HG02884 (cell line): Measurements from ENCODE around the gene GTF3C1.

Experiments used
- ATAC-seq: cut with Tn5 transposase; IDR thresholded peaks from one replicate; pipeline ENCODE4 v1.9.1; 2021; ENCODE audit warnings: mild to moderate bottlenecking, moderate library complexity; ENCODE audit not compliant: unreplicated experiment

Gene GTF3C1

DNA sequence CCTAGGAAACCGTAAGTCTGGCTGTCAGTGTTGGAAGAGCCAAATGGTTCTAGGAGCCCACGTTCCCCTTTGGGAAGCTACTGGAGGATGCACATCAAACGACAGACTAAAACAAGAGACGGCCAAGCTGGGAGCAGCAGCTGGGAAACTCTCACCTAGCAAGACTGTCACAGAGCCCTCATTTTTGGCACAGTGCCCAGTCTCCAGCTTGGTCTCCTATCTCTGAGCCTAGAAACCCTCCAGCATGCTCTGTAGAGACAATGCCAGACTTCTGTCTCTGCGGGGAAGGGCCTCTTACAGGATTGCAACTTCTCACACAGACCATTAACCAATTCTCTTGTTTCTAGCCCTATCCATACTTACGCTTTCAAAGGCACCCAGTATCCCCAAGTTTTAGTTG lies 23.5 kb downstream of the GTF3C1 start:
- no peak for ATAC-seq

DNA sequence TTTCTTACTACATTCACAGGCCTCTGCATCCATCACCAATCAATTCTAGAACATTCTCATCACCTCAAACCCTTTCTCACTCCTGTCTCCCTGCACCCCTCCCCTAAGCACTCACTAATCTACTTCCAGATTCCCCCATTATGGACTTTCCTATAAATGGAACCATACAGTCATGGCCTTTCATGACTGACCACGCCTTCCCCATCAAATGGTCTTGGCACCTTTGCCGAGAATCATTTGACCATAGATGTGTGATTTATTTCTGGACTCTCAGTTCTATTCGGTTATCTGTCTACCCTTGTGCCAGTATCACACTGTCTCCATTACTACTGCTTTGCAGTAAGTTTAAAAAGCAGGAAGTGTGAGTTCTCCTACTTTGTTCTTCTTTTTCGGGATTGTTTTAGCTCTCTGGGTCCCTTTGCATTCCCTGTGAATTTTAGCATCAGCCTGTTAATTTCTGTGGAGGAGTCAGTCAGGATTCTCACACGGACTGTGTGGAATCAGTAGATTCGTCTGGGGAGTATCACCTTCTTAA lies 27.5 kb downstream of the GTF3C1 start:
- ATAC-seq = no peak

DNA sequence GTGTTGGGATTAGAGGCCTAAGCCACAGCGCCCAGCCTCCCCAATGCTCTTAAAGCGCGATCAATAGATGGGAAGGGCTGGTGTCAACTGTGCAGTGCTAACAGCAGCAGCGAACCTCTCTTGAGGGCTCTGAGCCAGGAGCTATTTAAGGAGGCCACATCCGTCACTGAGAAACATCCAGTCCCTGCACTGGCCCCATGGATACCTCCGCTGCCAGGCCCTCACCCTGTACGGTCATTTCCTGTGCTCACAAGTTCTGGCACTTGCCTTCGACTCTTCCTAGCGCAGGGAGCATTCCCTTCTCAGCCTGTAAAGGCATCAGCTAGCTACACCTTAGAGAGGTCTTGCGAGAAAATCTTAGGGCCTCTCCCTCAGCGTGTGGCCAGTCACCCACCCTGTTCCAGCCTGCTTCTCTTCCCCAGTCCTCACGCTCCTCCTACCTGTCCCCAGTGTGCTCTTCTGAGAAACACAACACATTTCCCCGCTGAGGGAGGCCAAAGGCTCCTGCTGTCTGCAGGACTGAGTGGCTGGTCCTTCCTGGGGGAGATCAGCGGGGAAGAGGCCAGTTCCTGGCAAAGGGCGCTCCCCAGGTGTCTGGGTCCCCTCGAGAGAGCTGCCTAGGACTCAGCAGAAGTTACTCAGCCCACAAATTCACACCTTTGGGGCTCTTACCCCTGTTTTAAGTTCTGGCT lies 28.6 kb downstream of the GTF3C1 start:
- no peak for ATAC-seq

DNA sequence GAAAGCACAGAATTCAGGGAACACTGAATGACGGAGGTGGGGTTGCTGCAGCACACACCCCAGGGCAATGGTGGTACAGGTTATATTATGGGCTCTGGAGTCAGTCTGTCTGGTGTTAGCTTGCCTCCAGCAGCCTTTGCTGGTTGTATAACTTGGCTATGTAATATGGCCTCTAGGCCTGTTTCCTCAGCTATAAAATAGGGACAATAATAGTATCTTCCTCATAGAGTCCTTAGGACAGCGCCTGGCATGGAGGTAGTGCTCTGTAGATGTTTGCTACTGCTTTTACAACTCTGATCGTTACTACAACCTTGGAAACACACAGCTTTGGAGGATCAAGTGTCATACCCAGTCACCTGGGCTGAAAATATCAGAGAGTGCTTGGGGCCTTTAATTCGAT lies 31.5 kb downstream of the GTF3C1 start:
- no peak for ATAC-seq

DNA sequence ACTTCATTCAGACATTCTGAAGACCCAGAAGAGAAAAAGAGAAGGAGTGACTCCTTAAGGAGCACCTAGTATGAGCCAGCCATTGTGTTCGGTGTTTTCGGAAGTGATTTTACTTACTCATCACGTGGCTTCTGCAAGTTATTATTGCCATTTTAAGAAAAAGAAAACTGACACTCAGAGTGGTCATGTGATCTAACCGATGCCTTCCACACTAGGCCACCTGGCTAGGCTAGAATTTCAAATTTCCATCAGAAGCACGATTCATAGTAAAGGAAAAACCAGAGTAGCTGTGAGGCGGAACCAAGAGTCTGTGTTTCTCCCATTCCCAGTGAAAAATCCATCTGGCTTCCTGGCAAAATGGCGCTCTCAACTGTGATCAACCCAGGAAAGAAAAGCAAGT lies 32.0 kb downstream of the GTF3C1 start:
- ATAC-seq = no peak

DNA sequence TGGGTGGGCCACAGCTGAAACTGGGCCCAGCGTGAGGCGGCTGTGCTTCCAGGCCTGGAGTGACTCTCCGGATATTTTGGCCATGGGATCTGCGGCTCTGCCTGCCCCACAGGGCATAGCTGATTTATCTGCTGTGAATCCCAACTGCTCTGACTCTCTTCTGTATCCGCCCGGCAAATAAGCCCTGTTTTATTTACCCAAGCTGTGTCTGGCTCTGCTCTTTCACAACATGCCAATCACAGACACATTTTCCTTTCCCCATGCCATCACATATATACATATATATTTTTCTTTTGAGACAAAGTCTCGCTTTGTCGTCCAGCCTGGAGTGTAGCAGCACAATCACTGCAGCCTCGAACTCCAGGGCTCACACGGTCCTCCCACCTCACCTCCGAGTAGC lies 33.3 kb downstream of the GTF3C1 start:
- no peak for ATAC-seq

DNA sequence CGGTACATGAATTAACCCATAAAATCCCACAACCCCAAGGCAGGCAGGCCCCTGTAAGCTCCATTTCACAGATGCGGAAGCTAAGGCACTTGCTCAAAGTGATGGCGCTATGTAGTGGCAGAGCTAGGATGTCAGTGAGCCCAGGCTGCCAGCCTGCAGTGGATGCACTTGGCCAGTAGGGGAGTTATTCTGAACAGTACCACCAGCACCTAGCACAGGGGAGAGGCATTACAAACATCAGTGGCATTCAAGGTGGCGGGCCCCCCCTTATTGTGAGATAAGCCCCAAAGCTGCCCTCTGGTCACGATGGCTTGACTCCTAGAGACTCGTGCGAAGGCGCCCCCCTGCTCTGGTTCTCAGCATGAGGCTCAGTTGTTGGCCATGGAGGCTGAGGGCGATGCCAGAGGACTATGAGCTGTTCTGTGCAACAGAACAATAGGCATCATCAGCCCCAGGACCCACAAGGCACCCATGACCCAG lies 33.8 kb downstream of the GTF3C1 start:
- no peak for ATAC-seq

DNA sequence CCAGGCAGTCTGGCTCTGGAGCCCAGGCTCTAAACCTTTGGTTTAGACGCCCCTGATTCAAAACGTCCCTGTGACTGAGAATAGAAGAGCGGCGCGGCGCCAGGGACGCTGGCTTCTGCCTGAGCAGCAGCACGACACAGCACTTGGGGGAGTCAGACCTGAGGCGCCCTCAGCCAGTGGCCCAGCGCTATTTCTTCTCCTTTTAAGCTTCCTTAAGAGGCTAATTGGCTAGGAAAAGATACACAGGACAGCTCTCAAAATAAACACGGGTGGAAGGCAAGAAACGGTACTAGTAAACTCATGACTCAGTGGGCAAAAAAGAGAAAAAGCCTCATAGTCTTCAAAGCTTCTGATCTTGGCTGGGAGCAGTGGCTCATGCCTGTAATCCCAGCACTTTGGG lies 34.9 kb downstream of the GTF3C1 start:
- ATAC-seq = no peak

DNA sequence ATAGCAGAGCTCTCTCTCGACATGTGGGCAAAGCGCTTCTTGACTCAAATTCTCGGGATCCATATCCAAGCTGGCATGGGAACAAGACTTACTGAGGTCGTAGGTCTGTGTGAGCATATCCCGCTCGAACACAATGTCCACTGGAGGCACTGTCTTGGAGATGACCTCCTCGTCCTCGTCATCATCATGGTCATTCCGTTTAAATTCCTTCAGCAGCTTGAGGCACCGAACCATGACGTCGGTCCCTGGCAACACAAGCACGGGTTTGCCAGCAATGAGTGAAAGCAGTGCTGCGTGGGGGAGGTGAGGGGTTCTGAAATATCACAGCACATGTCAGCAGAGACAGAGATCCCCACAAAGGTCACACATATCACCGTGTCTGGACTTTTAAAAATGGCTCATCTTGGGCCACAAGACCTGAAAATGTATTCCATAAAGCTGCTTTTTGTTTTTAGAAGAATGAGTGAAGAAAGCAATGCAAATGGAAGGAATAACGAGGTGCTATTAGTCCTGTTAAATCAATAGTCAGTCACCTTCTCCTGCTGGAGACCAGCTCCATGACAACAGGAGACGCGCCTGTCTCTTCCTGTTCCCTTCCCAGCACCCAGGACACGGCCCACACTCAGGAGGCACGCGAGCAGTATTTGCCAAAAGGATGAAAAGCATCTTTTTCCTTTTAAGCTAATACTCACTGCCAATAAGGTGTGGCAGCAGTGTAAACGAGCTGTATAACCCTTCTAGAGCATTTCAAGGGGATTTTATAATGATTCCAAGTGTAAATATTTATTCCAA lies 37.9 kb downstream of the GTF3C1 start:
- ATAC-seq = no peak

DNA sequence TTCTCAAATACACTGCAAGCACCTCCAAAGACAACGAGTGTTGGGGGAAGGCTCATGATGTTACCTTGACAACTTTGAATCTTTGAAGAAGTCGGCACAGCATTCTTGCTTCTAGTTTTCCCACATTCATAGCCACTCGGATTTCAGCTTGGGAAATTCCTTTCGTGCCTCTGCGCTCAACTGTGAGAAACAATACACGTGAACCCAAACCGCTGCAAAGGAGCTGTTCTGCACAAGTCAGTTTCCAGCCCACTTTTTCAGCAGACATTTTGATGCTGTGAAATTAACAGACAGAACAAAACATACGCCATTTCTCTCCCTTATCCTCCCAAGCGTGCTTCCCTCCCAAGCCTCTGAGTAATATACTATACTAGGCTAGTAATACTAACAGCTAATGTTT lies 41.2 kb downstream of the GTF3C1 start:
- ATAC-seq = no peak

DNA sequence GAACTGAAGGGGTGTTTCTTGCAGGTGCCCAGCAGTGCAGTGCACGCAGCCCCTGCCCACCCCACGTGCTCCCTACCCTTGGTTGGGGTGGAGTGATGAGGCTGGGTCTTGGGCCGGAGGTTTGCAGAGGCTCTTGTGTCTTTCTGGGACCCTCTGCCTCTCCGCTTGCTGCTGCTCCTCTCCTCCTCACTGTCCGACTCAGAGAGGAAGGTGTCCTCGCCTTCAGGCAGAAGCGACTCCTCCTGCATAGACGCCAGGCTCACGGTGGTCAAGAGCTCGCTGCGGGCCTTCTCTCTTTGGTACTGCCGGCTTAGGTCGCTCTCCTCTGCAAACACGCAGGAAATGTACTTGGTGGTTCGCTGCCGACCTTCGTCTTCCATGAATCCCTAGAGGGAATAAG lies 42.9 kb downstream of the GTF3C1 start:
- ATAC-seq = no peak

DNA sequence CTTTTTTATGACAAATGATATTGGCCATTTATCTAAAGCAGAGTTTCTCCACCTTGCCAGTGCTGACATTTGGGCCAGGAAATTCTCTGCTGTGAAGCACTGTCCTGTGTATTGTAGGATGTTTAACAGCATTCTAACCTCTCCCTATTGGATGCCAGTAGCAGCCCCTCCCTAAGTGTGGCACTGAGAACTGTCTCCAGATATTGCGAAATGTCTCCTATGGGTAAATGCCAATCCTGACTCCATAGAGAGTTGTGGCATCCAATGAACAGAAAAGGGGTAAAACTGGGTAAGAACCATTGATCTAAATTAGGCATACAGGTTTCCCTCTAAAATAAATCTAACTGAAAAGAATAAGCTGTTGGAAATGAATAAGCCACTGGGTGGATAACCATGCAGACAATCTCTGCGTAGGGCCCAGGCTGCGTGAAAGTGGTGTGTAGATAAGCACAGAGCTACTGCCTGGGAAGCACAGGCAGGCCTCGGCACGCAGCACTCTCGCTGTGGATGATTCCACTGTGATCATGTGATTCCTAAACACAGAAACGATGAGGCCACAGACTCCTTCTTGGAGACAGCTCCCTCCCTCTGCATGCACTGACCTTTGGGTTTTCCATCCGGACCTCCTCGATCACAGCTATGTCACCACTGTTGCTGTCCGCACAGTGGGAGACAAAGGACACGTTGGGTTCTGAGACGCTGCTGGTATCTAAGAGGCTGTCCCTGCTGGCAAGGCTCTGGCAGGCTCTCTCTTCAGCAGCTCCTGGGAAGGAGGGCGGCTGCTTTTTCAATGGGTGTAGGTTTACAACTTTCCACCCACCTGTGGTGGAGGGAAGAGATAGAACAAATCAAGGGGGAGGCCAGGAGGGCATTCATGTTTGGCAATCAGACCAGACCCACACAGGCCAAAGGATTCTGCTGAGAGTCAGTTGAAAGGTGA lies 44.1 kb downstream of the GTF3C1 start:
- no peak for ATAC-seq

DNA sequence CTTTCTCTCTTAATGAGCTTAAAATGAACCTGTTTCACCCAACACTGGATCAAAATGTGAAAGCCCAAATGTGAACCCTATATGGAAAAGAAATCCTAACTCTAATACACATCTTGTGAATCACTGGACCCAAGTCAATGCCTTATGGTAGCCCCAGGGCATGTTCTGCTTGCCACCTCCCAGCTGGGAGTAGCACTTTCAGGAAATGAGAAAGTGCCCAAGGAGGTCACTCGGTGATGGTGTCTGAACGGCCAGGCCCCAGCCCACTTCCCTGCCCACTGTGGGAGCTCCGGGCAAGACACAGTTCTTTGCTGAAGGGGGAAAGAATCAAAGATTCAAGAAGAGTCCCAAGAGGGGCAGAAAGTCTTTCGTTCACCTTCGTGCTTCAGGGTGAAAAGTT lies 46.1 kb downstream of the GTF3C1 start:
- no peak for ATAC-seq

DNA sequence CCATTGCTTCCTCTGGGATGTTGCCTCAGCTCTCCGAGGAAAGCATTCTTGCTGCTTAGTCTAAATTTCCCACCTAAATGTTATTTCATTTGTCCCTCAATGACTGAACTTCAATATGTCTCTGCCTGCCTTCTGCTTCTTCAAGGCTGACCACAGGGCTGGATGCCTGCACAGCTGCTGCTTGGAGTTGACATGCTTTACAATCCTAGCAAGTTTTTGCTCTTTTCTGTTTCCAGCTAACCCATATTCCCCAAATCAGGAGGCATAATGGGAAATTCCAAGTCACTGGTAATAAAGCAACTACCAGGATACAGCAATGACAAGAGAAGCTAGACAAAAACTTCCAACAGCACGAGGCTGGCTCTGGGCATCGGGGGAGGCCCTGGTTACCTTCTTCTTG lies 48.9 kb downstream of the GTF3C1 start:
- no peak for ATAC-seq

DNA sequence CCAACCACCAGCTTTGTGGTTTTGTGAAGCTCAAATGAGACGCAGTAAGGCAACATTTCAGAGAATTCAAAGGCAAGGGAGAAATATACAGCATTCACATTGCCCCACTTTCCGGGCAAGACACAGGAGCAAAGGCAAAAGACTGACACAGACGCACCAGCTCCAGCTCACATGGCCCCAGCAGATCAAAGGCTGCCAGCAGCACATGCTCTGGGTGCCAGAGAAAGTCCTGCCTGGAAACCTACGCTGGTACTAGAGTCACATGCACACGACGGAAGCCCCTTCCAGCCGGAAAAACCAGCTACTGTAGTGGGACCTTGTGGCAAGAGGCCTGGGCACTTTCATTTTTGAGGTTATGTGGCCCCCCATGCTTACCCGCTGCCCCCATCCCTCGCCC lies 50.1 kb downstream of the GTF3C1 start:
- no peak for ATAC-seq

DNA sequence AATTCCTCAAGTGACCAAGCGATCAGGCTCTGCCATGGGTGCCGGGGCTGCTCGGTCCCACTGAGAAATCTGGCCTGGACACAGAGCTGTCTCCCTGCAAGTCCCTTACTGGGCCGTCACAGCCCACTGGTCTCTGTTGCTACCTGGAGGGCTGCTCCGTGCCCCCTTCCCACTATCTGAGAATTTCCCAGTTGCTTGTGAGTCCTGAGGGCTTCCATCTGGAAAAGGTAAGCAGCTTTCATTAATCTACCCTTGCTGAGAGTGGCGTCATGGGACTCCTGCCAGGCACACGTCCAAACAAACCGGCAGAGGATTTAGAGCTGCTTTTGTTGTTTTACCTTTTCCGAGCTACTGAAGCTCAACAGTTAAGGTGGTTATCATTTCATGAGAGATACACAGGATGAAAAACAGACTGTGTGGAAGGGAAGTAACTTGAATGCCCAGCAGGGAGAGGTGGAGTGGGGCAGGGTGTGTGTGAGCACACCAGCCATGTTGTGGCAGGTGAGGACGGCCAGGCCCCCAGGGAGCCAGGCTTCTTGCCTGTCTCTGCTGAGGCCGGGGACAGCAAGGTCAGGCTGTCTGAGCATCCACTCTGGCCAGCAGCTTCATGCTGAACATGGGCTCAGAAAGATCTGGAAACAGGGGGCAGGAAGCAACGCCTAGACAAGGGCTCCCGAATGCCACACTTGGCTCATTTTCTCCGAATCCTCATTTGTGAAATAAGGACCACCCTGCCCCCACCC lies 50.6 kb downstream of the GTF3C1 start:
- ATAC-seq = no peak

DNA sequence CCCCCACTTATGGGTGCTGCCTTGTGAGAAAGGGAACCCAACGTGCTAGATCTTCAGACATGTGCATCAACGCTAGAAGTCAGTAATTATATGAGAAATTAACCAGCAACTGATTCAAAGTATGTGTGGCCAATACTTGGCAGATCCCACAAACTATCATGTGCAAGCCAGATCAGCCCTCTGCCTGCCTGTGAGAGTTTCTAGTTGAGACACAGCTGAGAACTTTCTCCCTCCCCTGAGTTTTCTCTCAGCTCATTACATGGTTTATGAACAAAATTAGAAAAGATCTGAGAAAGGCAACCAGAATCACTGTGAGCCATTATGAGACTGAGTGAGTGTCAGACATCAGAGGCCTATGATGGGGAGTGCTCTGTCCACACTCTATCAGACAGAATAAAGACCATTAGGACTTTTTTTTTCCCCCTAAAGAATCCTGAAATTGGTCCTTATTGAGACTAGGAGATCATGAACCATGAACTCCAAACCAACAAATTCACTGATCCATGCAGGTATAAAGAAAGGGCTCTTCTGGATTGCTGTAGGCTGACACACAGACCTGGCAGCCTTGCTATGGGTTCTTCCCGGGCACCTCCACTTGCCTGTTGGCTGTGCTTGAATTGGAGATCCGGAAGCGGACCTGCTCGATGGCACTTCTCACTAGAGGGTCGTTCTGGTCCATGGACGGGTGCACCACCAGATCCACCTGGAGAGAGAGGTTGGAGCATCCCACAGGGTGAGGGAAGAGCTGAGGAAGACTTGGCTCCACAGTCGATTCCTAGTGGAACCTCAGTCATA lies 51.5 kb downstream of the GTF3C1 start:
- ATAC-seq = no peak

DNA sequence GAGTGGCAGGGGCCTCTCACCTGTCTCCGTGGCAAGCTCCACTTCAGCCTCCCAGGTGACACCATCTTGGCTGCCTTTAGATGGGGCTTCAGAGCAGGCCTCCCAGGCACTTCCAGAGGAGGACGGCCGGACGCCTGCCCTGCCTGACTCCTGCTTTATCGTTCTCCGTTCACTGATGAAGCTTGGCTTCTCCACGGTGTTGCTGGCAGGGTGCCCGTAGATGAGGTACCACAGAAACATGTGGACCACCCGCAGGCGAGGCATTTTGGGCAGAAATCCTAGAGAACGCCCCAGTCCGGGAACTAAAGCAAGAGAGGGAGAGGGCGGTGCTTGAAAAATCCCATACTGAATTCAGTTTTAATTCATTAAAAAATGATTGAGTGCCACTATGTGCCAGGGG lies 54.5 kb downstream of the GTF3C1 start:
- no peak for ATAC-seq

DNA sequence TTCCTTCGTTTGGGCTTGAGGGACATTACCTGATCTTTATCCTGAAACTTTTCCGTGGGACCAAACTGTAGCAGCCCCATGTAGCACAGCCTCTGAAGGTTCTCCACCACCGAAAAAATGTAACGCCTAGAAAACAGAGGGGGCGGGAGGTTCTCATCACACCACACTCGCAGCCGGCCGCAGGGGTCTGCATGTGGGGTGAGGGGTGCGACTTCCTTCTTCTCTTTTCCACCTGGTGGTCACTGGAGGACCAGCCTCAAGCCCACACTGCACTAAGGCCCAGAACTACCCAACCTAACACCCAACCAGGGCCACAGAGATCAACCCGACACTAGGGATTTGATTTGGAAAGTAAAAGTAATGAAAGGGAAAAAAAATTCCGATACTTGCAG lies 57.1 kb downstream of the GTF3C1 start:
- no peak for ATAC-seq
